GM21619 (cell line): Measurements from ENCODE around the gene NUDT16.
"Not testable (repeated sequence)": the region's sequence is repeated elsewhere in the genome, so short reads cannot be mapped to it uniquely, and the experiment has no call there.

ENCODE experiments used
- ATAC-seq: cut with Tn5 transposase; IDR thresholded peaks from one replicate; pipeline ENCODE4 v1.9.1; 2021; ENCODE audit not compliant: unreplicated experiment

NUDT16 gene

DNA sequence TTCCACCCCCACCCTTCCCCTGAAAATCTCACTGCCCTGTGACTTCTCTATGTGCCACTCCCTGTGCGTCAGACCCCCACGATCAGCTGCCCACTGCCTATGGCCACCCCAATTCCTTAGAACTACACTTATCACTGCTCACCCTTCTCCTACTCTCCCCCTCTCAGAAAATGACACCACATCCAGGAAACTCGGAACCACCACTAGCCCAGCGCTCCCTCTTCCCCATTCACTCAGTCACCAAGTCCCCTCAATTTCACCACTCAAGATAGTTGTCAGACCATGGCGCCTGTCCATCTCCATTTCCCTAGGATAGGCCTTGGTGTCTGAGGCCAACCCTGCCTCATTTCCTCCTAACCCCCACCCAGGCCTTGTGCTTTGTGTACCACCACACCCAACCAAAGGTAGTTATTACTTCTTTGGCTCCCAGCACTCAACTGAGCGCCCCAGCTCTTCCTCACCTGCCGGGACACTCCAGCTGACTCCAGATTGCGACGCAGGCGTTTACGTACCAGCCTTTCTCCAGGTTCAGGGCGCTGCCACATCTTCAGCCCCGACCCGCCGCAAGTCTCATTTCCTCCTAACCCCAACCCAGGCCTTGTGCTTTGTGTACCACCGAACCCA is 641 bp upstream of the NUDT16 start:
- ATAC-seq, result not testable (repeated sequence)

DNA sequence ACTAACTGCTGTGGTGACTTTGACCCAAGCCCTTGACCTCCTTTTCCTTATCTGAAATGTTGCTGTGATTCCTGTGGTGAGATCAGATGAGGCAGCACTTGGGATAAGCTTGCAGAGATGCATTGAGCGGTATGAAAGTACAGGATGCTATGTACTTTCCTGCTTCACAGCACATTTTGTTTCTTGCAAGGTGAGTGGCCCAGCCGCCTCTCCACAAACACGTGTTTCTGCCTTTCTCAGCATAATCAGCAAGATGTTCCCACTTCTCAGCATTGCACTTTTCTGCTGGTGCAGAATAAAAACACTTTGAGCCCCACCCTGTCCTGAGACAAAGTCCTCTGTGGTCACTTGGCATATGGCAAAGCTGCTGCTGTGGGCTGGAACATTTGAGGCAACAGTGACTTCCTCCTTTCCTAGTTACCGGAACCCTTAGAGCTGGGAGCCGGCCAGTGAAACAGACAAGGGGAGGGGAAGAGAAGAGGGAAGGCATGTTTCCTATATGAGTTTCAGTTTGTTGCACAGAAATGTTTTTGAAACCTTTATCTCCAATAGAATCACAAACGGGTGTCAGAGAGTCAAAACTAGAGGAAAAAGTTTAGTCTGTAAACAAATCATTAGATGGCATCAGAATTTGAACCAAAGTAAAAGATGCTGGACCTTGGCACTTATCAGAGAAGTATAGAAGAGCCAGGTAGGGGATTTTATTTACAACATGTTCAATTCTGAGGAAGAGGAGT is 5.0 kb downstream of the NUDT16 start:
- no peak for ATAC-seq

DNA sequence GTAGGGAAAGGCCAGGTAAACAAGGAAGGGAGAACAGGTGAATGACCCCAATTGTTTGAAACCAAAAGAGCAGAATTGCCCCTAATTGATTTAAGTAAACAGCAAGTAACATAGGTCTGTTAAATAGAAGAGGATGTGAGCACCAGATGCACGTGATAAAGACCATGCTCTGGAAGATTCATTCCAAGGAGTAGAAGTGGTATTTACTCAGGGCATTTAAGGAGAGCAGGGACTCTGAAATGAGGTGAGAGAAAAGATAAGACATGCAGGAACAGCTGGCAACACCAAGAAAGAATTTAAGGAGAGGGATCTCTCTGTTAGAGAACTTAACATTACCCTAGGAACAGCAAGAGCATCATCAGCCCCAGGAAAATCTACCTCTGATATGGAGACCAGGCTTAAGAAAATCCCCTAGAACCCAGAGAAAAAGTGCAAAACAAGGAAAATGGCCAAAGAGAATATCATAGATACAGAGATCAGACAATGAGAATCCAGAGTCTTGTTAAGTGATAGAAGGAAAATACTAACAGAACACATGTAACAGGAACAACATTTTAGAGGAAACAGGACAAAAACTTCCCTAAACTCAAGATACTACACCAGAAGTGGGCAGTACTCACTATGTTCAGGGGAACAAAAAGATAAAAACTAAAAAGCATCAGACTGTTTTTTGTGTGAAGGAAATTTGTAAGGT is 6.4 kb downstream of the NUDT16 start:
- ATAC-seq, result no peak

DNA sequence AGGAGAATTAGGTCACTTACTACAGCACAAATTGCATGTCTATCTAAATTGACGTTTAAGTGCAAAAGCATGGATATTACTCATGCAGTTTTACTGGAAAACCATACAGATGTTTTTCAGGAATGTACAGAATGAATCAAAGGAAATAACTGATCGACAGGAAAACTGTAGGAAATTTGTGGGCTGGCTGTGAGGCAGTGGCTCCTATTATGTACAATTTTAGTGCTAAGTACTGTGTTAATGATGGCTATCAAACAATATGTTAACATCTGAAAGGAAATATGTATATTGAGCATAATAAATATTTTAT is 6.9 kb downstream of the NUDT16 start:
- no peak for ATAC-seq

DNA sequence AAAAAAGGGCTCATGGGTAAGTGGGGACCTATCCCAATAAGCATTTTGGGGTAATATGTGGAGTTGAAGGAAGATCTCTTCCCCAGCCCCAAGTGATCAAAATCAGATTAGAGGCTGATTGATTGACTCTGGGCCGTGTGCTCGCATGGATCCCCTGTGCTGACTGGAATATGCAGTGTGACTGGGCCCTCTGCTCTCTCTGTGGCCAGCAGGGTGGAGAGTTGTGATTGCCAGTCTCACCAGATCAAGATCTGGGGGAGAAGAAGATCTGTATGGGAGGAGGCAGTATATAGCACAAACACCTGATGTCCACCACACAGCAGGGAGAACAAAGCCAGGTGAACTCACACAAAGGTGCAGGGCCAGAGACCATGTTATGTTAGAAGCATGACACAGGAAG is 8.8 kb downstream of the NUDT16 start:
- no peak for ATAC-seq

DNA sequence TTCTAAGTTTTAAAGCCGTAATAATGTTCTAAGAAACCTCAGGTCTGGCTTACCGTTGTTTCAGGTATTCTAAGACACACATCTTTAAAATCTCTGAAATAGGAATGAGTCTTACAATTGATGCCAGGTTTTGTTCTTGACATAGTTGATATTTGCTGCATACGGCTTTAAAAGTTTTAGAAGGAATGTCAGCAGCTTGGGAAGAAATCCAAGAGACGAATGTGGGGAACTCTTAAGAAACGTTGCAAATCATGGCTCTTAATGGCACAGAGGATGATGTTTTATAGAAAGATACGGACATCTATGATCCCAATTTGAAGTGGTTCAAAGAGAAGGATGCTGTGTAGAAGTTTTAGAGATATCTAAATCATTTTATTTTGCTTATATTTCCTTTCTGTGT is 11.5 kb downstream of the NUDT16 start:
- no peak for ATAC-seq

DNA sequence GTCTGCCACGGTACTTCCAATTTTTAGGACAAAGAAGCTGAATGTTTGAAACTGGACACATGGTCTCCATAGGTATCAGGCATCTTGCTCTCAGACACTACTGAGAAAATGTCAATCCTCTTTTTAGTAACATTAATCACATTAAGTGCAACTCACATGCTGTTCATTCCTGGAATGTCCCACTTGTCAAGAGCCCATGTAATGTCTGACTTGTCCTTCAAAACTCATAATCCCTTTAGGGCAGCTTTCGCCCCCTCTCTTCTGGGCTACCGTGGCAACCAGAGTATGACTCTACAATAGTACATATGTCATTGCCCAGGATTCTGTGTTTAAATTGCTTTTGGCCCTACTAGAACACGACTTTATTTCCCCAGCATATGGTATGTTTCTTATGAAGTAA is 12.3 kb downstream of the NUDT16 start:
- no peak for ATAC-seq

DNA sequence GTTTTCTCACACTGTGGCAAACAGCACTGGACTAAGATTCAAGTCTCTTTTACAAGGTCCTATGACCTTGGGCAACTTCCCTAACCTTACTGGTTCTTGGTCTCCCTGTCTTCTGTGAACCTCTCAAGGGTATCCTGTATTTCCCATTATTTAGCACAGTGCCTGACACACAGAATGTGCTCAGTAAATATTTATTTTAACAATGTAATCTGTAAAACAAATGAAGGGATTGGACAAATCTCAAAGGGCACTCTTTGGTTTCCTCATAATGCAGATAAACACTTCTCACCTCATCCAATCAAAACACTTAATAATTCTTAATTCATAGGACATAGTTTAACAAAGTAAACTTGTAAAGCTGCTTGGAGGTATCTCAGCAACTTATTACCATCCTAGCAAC is 12.8 kb downstream of the NUDT16 start:
- no peak for ATAC-seq

DNA sequence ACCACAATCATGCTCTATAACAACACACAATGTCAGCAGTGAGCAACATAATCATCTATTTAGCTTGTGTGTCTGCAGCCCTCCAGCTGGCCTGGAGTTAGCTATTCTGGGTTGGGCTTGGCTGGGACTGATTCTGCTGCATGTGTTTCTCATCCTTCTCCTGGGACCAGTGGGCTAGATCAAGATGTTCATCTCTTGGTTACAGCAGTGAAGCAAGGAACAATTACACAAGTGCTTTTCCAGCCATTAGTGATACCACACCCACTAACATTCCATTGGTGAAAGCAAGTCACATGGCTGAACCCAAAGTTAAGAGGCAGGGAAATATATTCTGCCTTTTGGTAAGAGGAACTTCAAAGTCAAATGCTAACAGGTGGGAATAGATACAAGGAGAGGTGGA is 14.6 kb downstream of the NUDT16 start:
- no peak for ATAC-seq

DNA sequence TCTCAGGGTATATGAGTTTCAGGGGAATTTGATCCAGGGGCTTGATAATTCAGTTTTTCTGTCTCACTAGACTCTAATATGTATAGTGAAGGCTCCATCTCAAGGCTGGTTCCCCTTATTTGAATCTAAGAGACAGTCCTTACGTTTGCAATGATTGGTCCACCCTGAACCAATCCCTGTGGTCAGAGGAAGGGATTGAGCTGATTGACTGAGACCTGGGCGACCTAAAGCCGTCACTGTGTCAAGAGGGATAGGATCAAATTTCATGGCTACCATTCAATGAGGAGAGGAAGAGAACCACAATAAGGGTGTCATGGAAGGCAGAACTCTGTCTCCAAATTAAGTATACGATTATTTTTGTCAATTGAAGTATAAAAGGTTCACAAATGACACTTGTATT is 16.3 kb downstream of the NUDT16 start:
- no peak for ATAC-seq

DNA sequence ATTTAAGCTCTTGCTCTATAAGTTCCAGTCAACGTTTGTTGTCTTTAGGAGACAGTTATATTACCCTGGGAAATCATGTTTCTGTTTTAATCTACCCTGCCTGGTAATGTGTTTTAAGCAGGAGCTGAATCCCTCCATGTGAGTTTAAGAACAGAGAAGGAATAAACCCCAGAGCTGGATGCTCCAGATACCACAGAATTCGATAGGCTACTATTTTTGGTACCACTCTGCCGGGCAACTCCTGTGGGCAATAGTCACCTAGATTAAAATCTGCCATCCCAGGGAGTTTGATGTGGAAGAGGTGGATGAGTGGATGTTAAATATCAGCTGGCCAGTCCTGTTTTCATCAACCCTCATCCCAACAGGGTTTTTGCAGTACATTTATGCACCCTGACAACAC is 20.4 kb downstream of the NUDT16 start:
- no peak for ATAC-seq

DNA sequence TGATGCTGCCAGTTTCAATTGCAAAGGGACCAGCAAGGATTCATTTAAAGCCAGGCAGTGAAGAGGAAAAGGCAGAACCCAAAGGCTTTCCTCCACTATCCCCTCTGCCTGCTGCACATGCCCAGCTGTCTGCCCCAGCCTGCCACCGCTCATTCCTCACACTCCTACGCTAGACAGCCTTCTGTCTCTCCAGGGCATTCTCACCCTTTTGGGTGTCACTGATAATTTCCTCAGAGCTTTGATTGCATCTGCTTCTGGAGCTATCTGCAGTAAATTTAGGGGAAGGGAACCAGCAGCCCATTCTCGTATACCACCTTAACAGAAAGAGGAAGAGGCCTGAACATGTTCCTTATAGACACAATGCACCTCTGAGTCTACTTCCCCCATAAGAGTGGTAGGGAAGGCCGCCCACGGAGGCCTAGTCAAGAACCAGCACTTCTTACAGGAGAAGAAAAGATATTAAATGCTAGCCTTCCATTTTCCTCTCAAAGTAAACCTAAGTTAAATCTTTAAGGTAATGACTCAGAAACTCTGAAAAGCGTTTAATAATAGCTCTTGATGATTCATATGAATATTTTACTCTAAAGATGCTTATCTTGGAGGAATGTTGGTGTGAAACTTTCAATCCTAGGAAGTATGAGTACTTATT is 20.9 kb downstream of the NUDT16 start:
- no peak for ATAC-seq

DNA sequence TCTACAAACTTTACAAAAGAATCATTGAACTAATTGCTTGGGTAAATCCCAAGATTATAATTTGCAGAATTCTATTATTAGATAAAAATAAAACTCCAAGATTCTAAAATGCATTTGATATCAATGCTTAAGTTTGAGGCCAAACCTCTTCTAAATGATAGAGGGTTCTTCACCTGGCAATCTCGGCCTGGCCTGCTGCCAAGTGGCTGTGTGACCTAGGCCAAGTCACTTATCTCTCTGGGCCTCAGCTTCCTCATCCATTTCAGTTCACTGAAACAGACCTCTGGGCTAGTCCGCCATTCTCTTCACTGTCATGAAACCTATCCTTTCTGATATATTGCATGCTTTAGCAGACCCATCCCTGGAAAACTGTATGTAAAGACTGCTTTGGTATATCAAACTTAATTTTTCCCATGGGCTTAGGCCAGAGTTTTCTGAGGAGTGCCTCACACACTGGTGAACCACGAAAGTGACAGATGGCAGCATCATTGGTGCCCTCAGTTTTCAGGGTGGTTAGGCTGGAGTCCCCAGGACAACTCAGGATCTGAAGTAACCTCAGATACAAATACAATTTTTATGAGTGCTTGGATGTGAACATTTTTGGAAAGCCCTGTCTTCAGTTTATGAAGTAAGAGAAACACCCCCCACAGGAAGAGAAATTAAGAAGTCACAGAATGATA is 21.8 kb downstream of the NUDT16 start:
- no peak for ATAC-seq

DNA sequence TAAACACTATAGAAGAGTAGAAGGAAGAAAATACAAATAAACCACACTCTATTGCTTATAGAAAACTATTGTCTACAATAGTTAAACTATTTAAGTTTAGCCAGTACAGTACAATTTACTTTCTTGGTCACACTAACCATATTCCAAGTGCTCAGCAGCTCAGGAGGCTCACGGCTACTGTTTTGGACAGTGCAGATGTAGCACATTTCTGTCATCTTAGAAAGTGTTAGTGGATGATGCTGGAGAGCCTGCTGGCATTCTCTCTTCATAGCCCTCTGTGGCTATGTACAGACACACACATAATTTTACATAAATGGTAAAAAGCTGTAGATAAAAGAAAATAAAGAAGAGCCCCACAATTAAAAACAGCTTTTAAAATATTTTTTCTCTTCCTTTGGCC is 23.8 kb downstream of the NUDT16 start:
- ATAC-seq, result no peak

DNA sequence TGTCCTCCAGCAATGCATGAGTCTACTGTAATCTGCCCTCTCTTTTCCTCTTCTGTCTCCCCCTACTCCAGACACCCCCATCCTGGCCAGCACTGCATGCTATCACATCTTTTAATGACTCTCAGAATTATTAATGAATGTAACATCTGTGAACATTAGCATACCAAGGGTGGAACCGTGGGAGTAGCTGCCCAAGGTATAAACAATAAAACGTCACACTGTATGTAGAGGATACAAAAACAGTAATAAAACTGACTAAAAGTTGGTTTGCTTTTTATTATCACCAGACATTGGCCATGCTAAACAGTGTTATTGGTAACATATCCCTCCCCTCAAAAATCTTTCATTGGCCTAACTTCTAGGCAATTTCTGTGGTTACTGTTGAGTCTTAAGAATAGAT is 24.7 kb downstream of the NUDT16 start:
- ATAC-seq, result no peak

DNA sequence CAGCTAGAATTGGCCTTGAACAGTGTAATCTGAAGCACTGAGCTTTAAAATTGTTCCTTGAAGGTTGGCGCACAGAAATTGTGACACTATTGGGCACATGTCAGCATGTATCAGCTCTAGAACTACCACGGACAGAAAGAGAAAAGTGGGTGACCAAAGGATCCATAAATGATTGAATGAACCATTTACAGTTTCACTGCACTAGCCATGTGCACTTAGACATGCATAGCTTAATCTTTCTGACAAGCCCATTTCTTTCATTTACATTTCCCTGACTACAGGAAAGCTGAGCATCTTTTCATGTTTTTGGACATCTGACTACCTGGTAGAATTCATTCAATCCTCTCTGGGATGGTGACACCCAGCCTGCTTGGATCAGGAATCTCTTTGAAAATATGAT is 36.2 kb downstream of the NUDT16 start:
- ATAC-seq, result no peak

DNA sequence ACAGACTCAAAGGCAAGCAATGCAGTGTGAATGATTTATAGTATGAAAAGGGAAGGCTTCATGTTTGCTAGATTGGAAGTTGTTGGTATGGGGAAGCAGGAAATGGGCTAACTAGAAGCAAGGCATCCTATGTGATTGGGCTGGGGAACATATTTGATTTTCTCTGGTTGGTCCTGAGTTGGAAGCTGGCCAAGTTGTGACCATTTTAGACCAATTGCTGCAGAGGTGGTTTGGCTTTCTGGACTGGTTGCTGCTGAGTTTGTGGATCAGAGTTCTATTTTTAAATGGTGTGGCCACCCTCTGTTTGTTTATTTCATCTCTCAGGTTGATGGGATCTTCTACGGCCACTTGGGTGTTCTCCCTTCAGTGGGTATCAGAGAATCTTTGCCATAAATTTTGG is 39.7 kb downstream of the NUDT16 start:
- no peak for ATAC-seq

DNA sequence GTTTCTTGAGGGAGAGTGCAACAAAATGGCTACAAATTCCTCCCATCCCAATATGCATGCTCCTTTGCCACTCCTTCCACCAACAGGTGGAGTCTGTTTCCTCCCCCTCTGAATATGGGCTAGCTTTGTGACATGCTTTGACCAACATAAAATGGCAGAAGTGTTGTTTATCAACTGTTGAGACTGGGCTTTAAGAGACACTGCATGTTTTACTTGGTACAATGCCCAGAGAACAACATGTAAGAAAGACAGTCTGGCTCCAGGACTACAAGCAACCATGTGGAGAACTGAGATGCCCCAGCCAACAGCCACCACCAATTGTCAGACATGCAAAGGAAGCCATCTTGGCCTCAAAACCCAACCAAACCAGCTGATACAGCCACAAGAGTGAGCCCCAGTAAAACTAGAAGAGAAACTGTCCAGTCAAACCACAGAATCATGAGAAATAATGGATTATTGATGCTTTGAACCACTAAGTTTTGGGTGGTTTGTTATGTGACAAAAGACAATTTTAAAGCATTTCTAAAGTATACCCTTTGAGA is 40.5 kb downstream of the NUDT16 start:
- ATAC-seq, result no peak

DNA sequence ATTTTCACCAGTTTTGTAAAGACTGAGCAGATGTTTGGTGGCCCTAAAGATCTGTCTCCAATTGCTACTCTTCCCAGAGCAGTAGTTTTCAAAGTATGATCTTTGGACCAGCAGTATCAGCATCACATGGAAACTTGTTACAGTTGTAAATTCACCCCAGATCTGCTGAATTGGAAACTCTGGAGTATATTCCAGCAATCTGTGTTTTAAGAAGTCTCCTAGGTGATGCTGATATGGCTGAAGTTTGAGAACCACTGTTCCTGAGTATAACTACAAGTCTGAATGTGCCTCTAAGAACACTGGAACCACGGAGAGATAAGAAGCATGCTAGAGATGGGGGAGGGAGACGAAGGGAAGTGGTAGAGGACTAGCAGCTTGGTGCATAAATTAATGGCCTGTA is 45.7 kb downstream of the NUDT16 start:
- ATAC-seq, result no peak

DNA sequence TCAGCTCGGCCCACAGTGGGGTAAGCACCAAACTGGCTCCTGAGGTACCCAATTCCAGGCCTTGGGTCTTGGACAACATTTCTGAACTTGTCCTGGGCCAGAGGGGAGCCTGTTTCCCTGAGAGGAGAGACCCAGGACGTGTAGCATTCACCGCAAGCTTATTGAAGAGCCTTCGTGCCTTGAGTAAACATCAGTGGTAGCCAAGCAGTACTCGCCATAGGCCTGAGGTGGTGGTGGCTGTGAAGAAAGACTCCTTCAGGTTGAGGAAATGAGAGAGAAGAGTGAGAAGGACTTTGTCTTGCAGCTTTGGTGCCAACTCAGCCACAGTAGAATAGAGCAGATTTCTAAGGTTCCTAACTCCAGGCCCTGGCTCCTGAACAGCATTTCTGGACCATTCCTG is 50.2 kb downstream of the NUDT16 start:
- ATAC-seq, result no peak

DNA sequence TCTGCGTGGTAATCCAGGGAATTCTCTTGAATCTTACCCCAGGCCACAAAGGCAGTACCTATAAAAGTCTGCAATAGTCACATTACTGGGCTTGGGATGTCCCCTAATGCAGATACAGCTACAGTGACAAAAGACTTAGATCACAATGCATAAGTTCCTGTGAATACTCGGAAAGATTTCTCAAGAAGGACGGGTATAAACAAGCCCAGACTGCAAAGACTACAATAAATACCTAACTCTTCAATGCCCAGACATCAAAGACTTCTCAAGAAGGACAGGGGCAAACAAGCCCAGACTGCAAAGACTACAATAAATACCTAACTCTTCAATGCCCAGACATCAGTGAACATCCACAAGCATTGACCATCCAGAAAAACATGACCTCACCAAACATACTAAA is 50.9 kb downstream of the NUDT16 start:
- ATAC-seq, result no peak
